Ascending aorta (tissue), 2 donors: ENCODE data around the gene HMGN1. TPM values are rescaled to one million over a fixed set of nuclear protein-coding genes. Genes with fewer than 3 reads are reported as not detected.
A peak's percentile ranks its signal among the peaks of the same experiment; 100 is the strongest.

ENCODE experiments used
- DNase-seq, 2 donors: peaks; one replicate each; pipeline ENCODE4 v3.0.0-alpha.2; 2019; ENCODE audit warnings: low spot score in 2 of 2
- H3K27ac ChIP-seq, 2 donors: fragments of 200-600 bp; sonication (generic); one replicate each; pipeline ENCODE4 v1.5.1; 2016 to 2017; ENCODE audit warnings: mild to moderate bottlenecking in 1 of 2
- H3K27me3 ChIP-seq: fragments of 200-600 bp; sonication (generic); one replicate; pipeline ENCODE4 v1.5.1; 2017
- H3K36me3 ChIP-seq, 2 donors: fragments of 200-600 bp; sonication (generic); one replicate each; pipeline ENCODE4 v1.5.1; 2016
- H3K4me1 ChIP-seq, 2 donors: fragments of 200-600 bp; sonication (generic); one replicate each; pipeline ENCODE4 v1.5.1; 2016 to 2017; ENCODE audit warnings: mild to moderate bottlenecking in 1 of 2
- H3K4me3 ChIP-seq, 2 donors: fragments of 200-600 bp; sonication (generic); one replicate each; pipeline ENCODE4 v1.5.1; 2016 to 2017; ENCODE audit warnings: mild to moderate bottlenecking in 1 of 2
- H3K9me3 ChIP-seq, 2 donors: fragments of 200-600 bp; sonication (generic); one replicate each; pipeline ENCODE4 v1.5.1; 2016
- intact Hi-C: fragments of 100-400 bp; cut with DNase I; formaldehyde crosslinking; loops from one replicate; pipeline ENCODE4 v1.15.1; 2023
- total RNA-seq: library from RNA; depleted of rRNA; stranded (reverse); fragments of >200 nt; gene quantifications from one replicate; pipeline ENCODE4 v1.1.0, GENCODE V29; 2016
- TF ChIP-seq, protein P1 (sequence below), 3 experiments: fragments of 200-600 bp in 2 of 3; fragments of 450-650 bp in 1 of 3; sonication (generic) in 2 of 3; IDR thresholded peaks; one replicate each; pipeline ENCODE4 v1.5.1; 2016 to 2019; ENCODE audit warnings: antibody characterized with exemption in 3 of 3, mild to moderate bottlenecking in 1 of 3, moderate library complexity in 1 of 3

Gene HMGN1, protein sequence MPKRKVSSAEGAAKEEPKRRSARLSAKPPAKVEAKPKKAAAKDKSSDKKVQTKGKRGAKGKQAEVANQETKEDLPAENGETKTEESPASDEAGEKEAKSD
- total RNA-seq, result 22.7 TPM

- Histone ChIP-seq H3K4me3 (peak within 1 kb of the TSS; percentile 72 to 82), H3K4me1 (peaks cover 0 to 15% of the 10 kb centered on the region in 2 donors), H3K9me3 (no peaks in the 10 kb centered on the region), H3K36me3 (peaks cover 4 to 8% of the 10 kb centered on the region in 2 donors), H3K27ac (peak within 1 kb of the TSS; percentile 79 to 91), H3K27me3 (no peaks in the 10 kb centered on the region)
- TF ChIP-seq, protein P1, sequence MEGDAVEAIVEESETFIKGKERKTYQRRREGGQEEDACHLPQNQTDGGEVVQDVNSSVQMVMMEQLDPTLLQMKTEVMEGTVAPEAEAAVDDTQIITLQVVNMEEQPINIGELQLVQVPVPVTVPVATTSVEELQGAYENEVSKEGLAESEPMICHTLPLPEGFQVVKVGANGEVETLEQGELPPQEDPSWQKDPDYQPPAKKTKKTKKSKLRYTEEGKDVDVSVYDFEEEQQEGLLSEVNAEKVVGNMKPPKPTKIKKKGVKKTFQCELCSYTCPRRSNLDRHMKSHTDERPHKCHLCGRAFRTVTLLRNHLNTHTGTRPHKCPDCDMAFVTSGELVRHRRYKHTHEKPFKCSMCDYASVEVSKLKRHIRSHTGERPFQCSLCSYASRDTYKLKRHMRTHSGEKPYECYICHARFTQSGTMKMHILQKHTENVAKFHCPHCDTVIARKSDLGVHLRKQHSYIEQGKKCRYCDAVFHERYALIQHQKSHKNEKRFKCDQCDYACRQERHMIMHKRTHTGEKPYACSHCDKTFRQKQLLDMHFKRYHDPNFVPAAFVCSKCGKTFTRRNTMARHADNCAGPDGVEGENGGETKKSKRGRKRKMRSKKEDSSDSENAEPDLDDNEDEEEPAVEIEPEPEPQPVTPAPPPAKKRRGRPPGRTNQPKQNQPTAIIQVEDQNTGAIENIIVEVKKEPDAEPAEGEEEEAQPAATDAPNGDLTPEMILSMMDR (IDR thresholded peaks at IDR 0.05), result peak in 1 of 3 experiments; percentile 22
- peak; percentile 25 to 87 for DNase-seq
- intact Hi-C loops, result loop anchor here (1.0 kb wide), 2 partner anchors 35 to 40 kb away; partner anchors contain the start of gene BRWD1
Observed at GRCh38 chr21:39348355-39349210, at the start of gene HMGN1. HMGN1 (minus strand) TSS chr21:39349088; CDS start chr21:39348917, 171 bp downstream.

DNA sequence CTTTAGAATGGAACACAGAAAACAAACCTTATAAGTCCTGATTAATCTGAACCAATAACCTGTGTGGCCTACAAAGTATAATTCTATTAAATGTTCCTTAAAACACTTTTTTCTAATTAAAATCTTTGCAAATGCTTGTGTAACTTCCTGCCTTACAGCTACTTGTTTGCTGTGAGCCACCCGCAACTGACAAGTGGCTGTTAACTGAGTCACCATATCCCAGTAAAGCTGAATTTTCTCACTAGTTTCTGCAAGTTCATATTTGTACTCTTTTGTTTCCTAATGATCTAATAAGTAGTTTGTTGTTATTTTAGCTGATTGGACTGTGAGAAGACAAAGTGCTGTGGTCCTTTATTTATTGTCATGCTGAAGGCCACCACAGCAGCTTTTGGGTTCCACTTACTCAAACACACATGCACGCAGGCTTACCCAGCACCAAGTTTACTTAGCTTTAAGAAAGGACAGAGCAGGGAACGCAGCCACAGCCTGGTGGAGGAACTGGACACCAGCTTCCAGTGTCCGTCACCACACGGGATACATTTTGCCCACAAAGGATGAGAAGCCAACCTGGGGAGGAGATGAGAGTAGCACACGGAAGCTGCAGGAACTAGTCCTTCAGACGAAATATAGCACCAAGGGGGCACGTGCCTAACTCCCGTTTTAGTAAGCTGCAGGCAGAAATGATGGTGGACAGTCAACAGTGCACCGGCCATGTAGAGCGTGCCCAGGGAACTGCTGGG is 48.9 kb upstream of the HMGN1 start:
- Histone ChIP-seq H3K27ac (no peak overlapping the region), H3K4me1 (no peaks in the 10 kb centered on the region), H3K9me3 (no peaks in the 10 kb centered on the region), H3K27me3 (no peaks in the 10 kb centered on the region), H3K4me3 (no peak overlapping the region), H3K36me3 (peaks cover 29 to 36% of the 10 kb centered on the region in 2 donors)
- TF ChIP-seq, protein P1 (IDR thresholded peaks at IDR 0.05), result no peak
- DNase-seq, result no peak
- intact Hi-C loops, result no loop called here

GRCh38 chr21:39392981-39393380 is 44.1 kb upstream of the HMGN1 start:
- Histone ChIP-seq H3K9me3 (no peaks in the 10 kb centered on the region), H3K27me3 (no peaks in the 10 kb centered on the region), H3K4me1 (peaks cover 4 to 21% of the 10 kb centered on the region in 2 donors), H3K4me3 (no peak overlapping the region), H3K36me3 (peaks cover 44 to 52% of the 10 kb centered on the region in 2 donors), H3K27ac (no peak overlapping the region)
- no peak for DNase-seq
- intact Hi-C loops, result no loop called here
- TF ChIP-seq, protein P1 (IDR thresholded peaks at IDR 0.05), result no peak

DNA sequence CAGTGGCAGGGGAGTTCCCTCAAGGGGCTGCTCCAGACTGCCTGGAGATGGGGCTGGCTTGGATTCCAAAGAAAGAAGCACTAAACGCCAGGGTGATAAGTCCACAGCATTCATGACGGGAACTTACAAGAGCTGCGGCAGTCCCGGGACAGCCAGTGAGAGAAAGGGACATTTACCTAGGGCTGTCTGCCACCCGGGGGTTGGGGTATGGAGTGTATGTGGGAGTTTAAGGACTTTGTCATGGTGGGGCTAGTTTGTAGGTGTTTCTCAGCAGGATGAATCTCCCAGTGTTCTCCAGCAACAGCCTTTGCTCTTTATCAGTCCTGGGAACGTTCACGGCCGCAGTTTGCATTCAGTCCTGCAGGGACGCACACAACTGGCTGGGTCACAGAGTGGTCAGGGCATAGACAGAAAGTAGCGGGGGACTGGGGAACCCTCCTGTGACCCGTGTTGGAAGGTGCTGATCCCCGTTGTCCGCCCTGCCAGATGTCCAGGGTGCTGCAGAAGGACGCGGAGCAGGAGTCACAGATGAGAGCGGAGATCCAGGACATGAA is 41.4 kb upstream of the HMGN1 start:
- Histone ChIP-seq H3K27me3 (no peaks in the 10 kb centered on the region), H3K4me3 (no peak overlapping the region), H3K27ac (no peak overlapping the region), H3K4me1 (peaks cover 4 to 33% of the 10 kb centered on the region in 2 donors), H3K36me3 (peaks cover 34 to 45% of the 10 kb centered on the region in 2 donors), H3K9me3 (no peaks in the 10 kb centered on the region)
- intact Hi-C loops, result no loop called here
- TF ChIP-seq, protein P1 (IDR thresholded peaks at IDR 0.05), result no peak
- DNase-seq, result no peak

DNA sequence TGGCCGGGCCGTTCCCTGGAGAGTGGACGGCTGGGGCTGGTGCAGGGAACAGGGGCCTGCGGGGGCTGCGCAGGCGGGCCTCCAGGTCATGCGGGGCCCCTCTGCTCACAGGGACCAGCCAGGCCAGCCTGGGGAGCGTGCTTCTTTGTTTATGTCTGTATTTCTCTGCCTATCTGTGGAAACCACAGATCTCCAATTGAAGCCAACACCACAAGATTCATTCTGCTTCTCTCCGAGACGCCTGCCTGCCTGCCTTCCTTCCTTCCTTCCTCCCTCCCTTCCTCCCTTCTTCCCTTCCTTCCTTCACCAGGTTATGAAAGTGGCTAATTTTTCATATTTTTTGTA is 39.9 kb upstream of the HMGN1 start:
- no peaks in the 10 kb centered on the region for H3K27me3 ChIP-seq
- TF ChIP-seq, protein P1 (IDR thresholded peaks at IDR 0.05), result no peak
- no peak for DNase-seq
- H3K4me1 ChIP-seq, result peaks cover 4 to 33% of the 10 kb centered on the region in 2 donors
- intact Hi-C loops, result loop anchor here (1.0 to 10.0 kb wide), 4 partner anchors 40 to 204 kb away; partner anchors contain the start of genes LCA5L and PSMG1
- no peaks in the 10 kb centered on the region for H3K9me3 ChIP-seq
- H3K4me3 ChIP-seq, result peak overlapping the region; percentile 51 to 61
- no peak overlapping the region for H3K27ac ChIP-seq
- H3K36me3 ChIP-seq, result peaks cover 24 to 30% of the 10 kb centered on the region in 2 donors
